ENCODE data around the gene KCNN3. TPM values are rescaled to one million over a fixed set of nuclear protein-coding genes. Genes with fewer than 3 reads are reported as not detected.

KCNN3 gene
- total and polyA plus RNA-seq, 7 donors = 0.23 to 27.7 (median 9.4) TPM

GRCh38 chr1:154837034-154837671 lies 32.9 kb downstream of the KCNN3 start:
- TF ChIP-seq EP300 (IDR thresholded peaks at IDR 0.05) (no peak), POLR2AphosphoS5 (IDR thresholded peaks at IDR 0.05) (no peak), POLR2A (IDR thresholded peaks at IDR 0.05) (no peak), CTCF (IDR thresholded peaks at IDR 0.05) (no peak)
- WGBS, 2 donors = 39 to 67% methylated on average over 13 of the region's 13 CpGs
- Histone ChIP-seq H3K27ac (peak overlapping the region in 2 of 4 donors; percentile 2 to 61), H3K9me3 (no peaks in the 10 kb centered on the region), H3K4me1 (peaks cover 0 to 48% (median 30%) of the 10 kb centered on the region in 4 donors), H3K4me3 (no peak overlapping the region), H3K27me3 (no peaks in the 10 kb centered on the region), H3K36me3 (no peaks in the 10 kb centered on the region)
- peak; percentile 87 for DNase-seq
- intact Hi-C loops (cut with DNase I) = loop anchor here (5.0 kb wide), 1 partner anchor 90 kb away; no protein-coding TSS in a partner anchor

- H3K9me3 ChIP-seq = no peaks in the 10 kb centered on the region
- H3K36me3 ChIP-seq = no peaks in the 10 kb centered on the region
- H3K27ac ChIP-seq = peak overlapping the region in 1 of 4 donors; percentile 61
- peaks cover 0 to 60% (median 42%) of the 10 kb centered on the region in 4 donors for H3K4me1 ChIP-seq
- DNase-seq = no peak
- H3K4me3 ChIP-seq = no peak overlapping the region
- TF ChIP-seq POLR2A (IDR thresholded peaks at IDR 0.05) (no peak), CTCF (IDR thresholded peaks at IDR 0.05) (no peak), POLR2AphosphoS5 (IDR thresholded peaks at IDR 0.05) (no peak), EP300 (IDR thresholded peaks at IDR 0.05) (no peak)
- H3K27me3 ChIP-seq = no peaks in the 10 kb centered on the region
- WGBS, 2 donors = 57 to 84% methylated on average over 6 of the region's 6 CpGs
- intact Hi-C loops (cut with DNase I) = loop anchor here (5.0 kb wide), 1 partner anchor 88 kb away; no protein-coding TSS in a partner anchor
Measured at GRCh38 chr1:154835531-154836324, 34.4 kb downstream of the KCNN3 start.

- peaks cover 0 to 45% (median 36%) of the 10 kb centered on the region in 4 donors for H3K4me1 ChIP-seq
- no peak overlapping the region for H3K4me3 ChIP-seq
- no peaks in the 10 kb centered on the region for H3K36me3 ChIP-seq
- TF ChIP-seq POLR2AphosphoS5 (IDR thresholded peaks at IDR 0.05) (no peak), EP300 (IDR thresholded peaks at IDR 0.05) (no peak), CTCF (IDR thresholded peaks at IDR 0.05) (no peak), POLR2A (IDR thresholded peaks at IDR 0.05) (no peak)
- H3K27me3 ChIP-seq = no peaks in the 10 kb centered on the region
- intact Hi-C loops (cut with DNase I) = no loop called here
- WGBS, 2 donors = 84% methylated on average over 5 of the region's 5 CpGs
- no peak for DNase-seq
- no peaks in the 10 kb centered on the region for H3K9me3 ChIP-seq
- H3K27ac ChIP-seq = peak overlapping the region in 1 of 4 donors; percentile 44
Measured at GRCh38 chr1:154833841-154834240, 36.2 kb downstream of the KCNN3 start.

GRCh38 chr1:154833209-154833608 lies 36.9 kb downstream of the KCNN3 start:
- 86 to 87% methylated on average over 9 of the region's 9 CpGs for WGBS, 2 donors
- DNase-seq = no peak
- H3K27me3 ChIP-seq = no peaks in the 10 kb centered on the region
- TF ChIP-seq EP300 (IDR thresholded peaks at IDR 0.05) (no peak), POLR2AphosphoS5 (IDR thresholded peaks at IDR 0.05) (no peak), CTCF (IDR thresholded peaks at IDR 0.05) (no peak), POLR2A (IDR thresholded peaks at IDR 0.05) (no peak)
- no peaks in the 10 kb centered on the region for H3K36me3 ChIP-seq
- peak overlapping the region in 1 of 4 donors; percentile 44 for H3K27ac ChIP-seq
- H3K4me1 ChIP-seq = peaks cover 0 to 45% (median 36%) of the 10 kb centered on the region in 4 donors
- intact Hi-C loops (cut with DNase I) = no loop called here
- H3K4me3 ChIP-seq = no peak overlapping the region
- H3K9me3 ChIP-seq = no peaks in the 10 kb centered on the region
